Activated T-cell treated with anti-CD3 and anti-CD28 coated beads, Interleukin-2, amount 50 U/mL, for 72 hours (primary cell): ENCODE results near the gene ITIH3. TPM values are rescaled to one million over a fixed set of nuclear protein-coding genes. Genes with fewer than 3 reads are reported as not detected.

Source experiments
- ATAC-seq, 2 donors: fragments of 150-1000 bp; cut with Tn5 transposase; replicated peaks in 1 of 2; 2 replicates each; pipeline ENCODE4 v1.10.0; 2021; ENCODE audit warnings: moderate library complexity in 2 of 2, mild to moderate bottlenecking in 1 of 2
- DNase-seq, 2 donors: peaks; one replicate each; pipeline ENCODE4 v3.0.0; 2021 to 2022; ENCODE audit warnings: mixed read lengths in 1 of 2
- H3K27ac Mint-ChIP-seq: one replicate; pipeline ENCODE4 v1.8.0; 2022; ENCODE audit warnings: mild to moderate bottlenecking, moderate library complexity, mixed read lengths
- H3K27me3 Mint-ChIP-seq: one replicate; pipeline ENCODE4 v1.8.0; 2022; ENCODE audit warnings: low read depth, mixed read lengths
- H3K36me3 Mint-ChIP-seq, 2 donors: one replicate each; pipeline ENCODE4 v1.8.0; 2022; ENCODE audit warnings: mixed read lengths in 2 of 2, mild to moderate bottlenecking in 1 of 2; ENCODE audit not compliant: insufficient read depth in 2 of 2
- H3K4me1 Mint-ChIP-seq: one replicate; pipeline ENCODE4 v1.8.0; 2022; ENCODE audit warnings: low read depth, mixed read lengths
- H3K4me3 Mint-ChIP-seq, 2 donors: one replicate each; pipeline ENCODE4 v1.8.0; 2022; ENCODE audit warnings: mild to moderate bottlenecking in 2 of 2, mixed read lengths in 2 of 2, moderate library complexity in 2 of 2
- H3K9me3 Mint-ChIP-seq, 2 donors: one replicate each; pipeline ENCODE4 v1.8.0; 2022; ENCODE audit warnings: mixed read lengths in 2 of 2
- total RNA-seq, 2 donors: library from RNA; stranded (reverse); gene quantifications; one replicate each; pipeline ENCODE4 v1.2.3, GENCODE V29; 2022

ITIH3 gene
- total RNA-seq, result not detected

DNA sequence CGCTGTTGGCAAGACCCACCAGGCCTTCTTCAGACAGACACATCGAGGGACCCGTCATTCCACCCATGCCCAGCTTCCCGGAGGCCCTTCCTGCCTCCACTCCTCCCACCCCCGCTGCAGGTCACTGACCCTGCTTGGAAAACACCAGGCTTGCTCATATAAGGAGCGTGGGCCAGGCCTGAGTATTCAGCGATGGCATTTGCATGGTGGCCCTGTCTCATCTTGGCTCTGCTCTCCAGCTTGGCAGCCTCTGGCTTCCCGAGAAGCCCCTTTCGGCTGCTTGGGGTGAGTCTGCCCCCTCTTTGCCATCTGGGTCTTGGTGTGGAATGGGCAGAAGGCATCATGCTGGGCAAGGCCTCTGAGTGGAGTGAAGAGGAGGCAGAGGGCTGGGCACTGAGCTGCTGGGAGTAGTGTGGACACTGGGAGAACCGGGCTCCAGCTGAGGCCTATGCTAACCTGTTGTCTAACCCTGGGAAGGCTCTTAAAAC, at the start of gene ITIH3:
TSS of gene ITIH3 (plus strand) at position 185 of the 488 bp plus-strand sequence. CDS start at position 193, 8 bp downstream.
- ATAC-seq, result no peak
- Mint-ChIP-seq H3K27ac (no peak within 1 kb of the TSS), H3K4me3 (no peak within 1 kb of the TSS), H3K36me3 (no peaks in the 10 kb centered on the region), H3K27me3 (no peaks in the 10 kb centered on the region), H3K4me1 (no peaks in the 10 kb centered on the region), H3K9me3 (no peaks in the 10 kb centered on the region)
- DNase-seq, result no peak

- Mint-ChIP-seq H3K27ac (no peak overlapping the region), H3K9me3 (no peaks in the 10 kb centered on the region), H3K36me3 (peaks cover 0 to 10% of the 10 kb centered on the region in 2 donors), H3K27me3 (no peaks in the 10 kb centered on the region), H3K4me3 (no peak overlapping the region), H3K4me1 (no peaks in the 10 kb centered on the region)
- DNase-seq (no peak), ATAC-seq (no peak)
Observed at GRCh38 chr3:52752045-52752660, 42.4 kb upstream of the ITIH3 start.

DNA sequence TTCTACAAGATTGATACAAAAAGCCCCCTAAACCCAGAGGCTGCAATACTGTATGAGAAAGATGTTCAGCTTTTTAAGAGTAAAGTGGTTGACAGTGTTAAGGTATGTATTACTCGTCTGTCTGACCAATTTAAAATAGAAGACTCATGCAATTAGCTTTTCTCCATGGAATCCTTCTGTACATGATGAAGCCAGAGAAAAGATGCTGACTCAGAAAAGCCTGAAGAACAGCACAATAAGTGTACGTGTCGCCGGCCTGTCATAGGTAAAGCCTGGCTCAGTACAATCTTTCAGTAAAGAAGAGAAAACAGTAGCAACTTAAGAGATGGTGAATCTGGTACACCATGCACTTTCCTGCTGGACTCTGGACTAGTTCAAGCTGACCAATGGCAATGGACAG, 40.2 kb upstream of the ITIH3 start:
- Mint-ChIP-seq H3K4me3 (no peak overlapping the region), H3K9me3 (no peaks in the 10 kb centered on the region), H3K27ac (no peak overlapping the region), H3K27me3 (no peaks in the 10 kb centered on the region), H3K4me1 (peaks cover 3% of the 10 kb centered on the region), H3K36me3 (peaks cover 5 to 13% of the 10 kb centered on the region in 2 donors)
- DNase-seq, result no peak
- no peak for ATAC-seq

GRCh38 chr3:52756141-52756540, 38.5 kb upstream of the ITIH3 start:
- no peak overlapping the region for H3K4me3 Mint-ChIP-seq
- DNase-seq (no peak), ATAC-seq (no peak)
- peaks cover 6% of the 10 kb centered on the region for H3K4me1 Mint-ChIP-seq
- H3K36me3 Mint-ChIP-seq, result peaks cover 7 to 10% of the 10 kb centered on the region in 2 donors
- H3K27me3 Mint-ChIP-seq, result no peaks in the 10 kb centered on the region
- H3K9me3 Mint-ChIP-seq, result no peaks in the 10 kb centered on the region
- peak overlapping the region; percentile 46 for H3K27ac Mint-ChIP-seq

GRCh38 chr3:52763466-52763865, 31.1 kb upstream of the ITIH3 start:
- H3K4me3 Mint-ChIP-seq, result no peak overlapping the region
- no peak overlapping the region for H3K27ac Mint-ChIP-seq
- peaks cover 6% of the 10 kb centered on the region for H3K4me1 Mint-ChIP-seq
- no peak for DNase-seq
- peaks cover 5 to 13% of the 10 kb centered on the region in 2 donors for H3K36me3 Mint-ChIP-seq
- no peak for ATAC-seq
- no peaks in the 10 kb centered on the region for H3K9me3 Mint-ChIP-seq
- H3K27me3 Mint-ChIP-seq, result no peaks in the 10 kb centered on the region

GRCh38 chr3:52769786-52770455, 24.7 kb upstream of the ITIH3 start:
- Mint-ChIP-seq H3K27me3 (no peaks in the 10 kb centered on the region), H3K4me1 (peaks cover 21% of the 10 kb centered on the region), H3K9me3 (no peaks in the 10 kb centered on the region), H3K27ac (peak overlapping the region; percentile 24), H3K36me3 (peaks cover 0 to 5% of the 10 kb centered on the region in 2 donors), H3K4me3 (peak overlapping the region; percentile 81 to 85)
- DNase-seq (peak in 1 of 2 donors; percentile 3), ATAC-seq (no peak)

GRCh38 chr3:52770496-52771333, 23.9 kb upstream of the ITIH3 start, which contains the start of gene NEK4:
NEK4 (minus strand) TSS chr3:52770940; CDS start chr3:52770746, 194 bp downstream.
- H3K36me3 Mint-ChIP-seq, result peaks cover 0 to 2% of the 10 kb centered on the region in 2 donors
- DNase-seq (peak; percentile 94), ATAC-seq (peak; percentile 98)
- peak within 1 kb of the TSS; percentile 85 to 91 for H3K4me3 Mint-ChIP-seq
- H3K9me3 Mint-ChIP-seq, result no peaks in the 10 kb centered on the region
- H3K27me3 Mint-ChIP-seq, result no peaks in the 10 kb centered on the region
- H3K27ac Mint-ChIP-seq, result peak within 1 kb of the TSS; percentile 85
- H3K4me1 Mint-ChIP-seq, result peaks cover 21% of the 10 kb centered on the region

- Mint-ChIP-seq H3K27me3 (no peaks in the 10 kb centered on the region), H3K36me3 (no peaks in the 10 kb centered on the region), H3K4me3 (peak overlapping the region; percentile 85 to 91), H3K4me1 (peaks cover 21% of the 10 kb centered on the region), H3K27ac (peak overlapping the region; percentile 85), H3K9me3 (no peaks in the 10 kb centered on the region)
- ATAC-seq (peak; percentile 18 to 26), DNase-seq (no peak)
Observed at GRCh38 chr3:52771334-52771681, 23.3 kb upstream of the ITIH3 start.

- Mint-ChIP-seq H3K4me3 (peak overlapping the region; percentile 85 to 91), H3K27me3 (no peaks in the 10 kb centered on the region), H3K4me1 (peaks cover 21% of the 10 kb centered on the region), H3K36me3 (no peaks in the 10 kb centered on the region), H3K9me3 (no peaks in the 10 kb centered on the region), H3K27ac (peak overlapping the region; percentile 85)
- DNase-seq (no peak), ATAC-seq (no peak)
Observed at GRCh38 chr3:52771702-52772101, 22.9 kb upstream of the ITIH3 start.

DNA sequence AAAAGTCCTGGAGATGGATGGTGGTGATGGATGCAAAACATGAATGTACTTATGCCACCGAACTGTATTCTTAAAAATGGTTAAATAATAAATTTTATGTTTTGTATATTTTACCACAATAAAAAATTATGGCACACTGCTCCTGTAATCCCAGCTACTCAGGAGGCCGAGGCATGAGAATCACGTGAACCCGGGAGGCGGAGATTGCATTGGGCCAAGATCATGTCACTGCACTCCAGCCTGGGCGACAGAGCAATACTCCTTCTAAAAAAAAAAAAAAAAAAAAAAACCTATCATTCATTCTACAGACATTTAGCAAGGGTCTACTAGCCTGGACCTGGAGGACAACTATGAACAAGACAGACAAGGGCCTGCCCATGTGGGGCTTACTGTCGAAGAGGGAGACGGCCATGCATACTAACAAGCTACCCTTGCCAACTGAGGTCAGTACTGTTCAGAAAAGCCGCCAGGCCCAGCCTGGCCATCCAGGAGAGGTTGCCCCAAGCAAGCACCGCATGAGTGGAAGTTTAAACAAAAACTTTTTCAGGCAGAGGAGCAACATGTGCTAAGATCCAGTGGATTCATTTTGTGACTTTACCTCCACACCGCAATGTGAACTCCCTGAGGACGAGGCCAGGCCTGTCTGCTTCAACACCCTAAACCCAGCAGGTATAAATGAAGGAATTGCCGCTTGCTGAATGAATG, 21.1 kb upstream of the ITIH3 start:
- DNase-seq (no peak), ATAC-seq (no peak)
- Mint-ChIP-seq H3K4me1 (peaks cover 21% of the 10 kb centered on the region), H3K9me3 (no peaks in the 10 kb centered on the region), H3K27ac (no peak overlapping the region), H3K27me3 (no peaks in the 10 kb centered on the region), H3K36me3 (no peaks in the 10 kb centered on the region), H3K4me3 (no peak overlapping the region)

DNA sequence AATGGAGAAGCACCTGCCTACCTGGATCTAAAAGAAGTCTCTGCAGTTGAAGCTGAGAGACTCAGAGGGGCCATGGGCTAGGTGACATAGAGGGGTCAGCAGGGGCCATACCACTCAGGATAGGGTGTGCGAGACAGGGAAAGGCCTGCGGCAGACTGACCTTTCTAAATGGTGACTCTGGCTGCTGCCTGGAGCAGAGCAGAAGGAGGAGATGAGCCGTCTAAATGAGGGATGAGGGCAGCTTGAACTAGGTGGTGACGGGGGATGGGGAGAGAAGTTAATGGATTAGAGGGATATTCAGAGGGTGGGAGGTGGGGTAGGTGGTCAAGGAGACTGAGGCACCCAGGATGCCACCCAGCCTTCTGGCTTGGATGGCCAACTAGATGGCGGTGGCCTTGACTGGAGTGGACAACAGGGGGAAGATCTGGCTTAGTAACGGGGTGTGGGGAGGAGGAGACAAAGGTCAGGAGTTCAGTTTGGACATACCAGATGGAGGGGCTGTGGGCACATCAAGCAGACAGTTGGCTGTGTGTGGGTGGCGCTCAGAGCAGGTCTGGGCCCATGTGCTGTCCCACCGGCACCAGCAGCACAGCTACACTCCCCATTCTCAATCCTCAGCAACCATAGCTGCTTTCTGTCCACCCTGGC, 20.4 kb upstream of the ITIH3 start:
- H3K27ac Mint-ChIP-seq, result no peak overlapping the region
- no peak for ATAC-seq

More for the DNA sequence above, 20.4 kb upstream of the ITIH3 start:
- DNase-seq, result no peak
- H3K4me1 Mint-ChIP-seq, result peaks cover 18% of the 10 kb centered on the region
- H3K27me3 Mint-ChIP-seq, result no peaks in the 10 kb centered on the region
- H3K36me3 Mint-ChIP-seq, result no peaks in the 10 kb centered on the region
- no peaks in the 10 kb centered on the region for H3K9me3 Mint-ChIP-seq
- H3K4me3 Mint-ChIP-seq, result no peak overlapping the region
